Measurements from ENCODE around the gene ALOX15. TPM values are rescaled to one million over a fixed set of nuclear protein-coding genes. Genes with fewer than 3 reads are reported as not detected.

Gene ALOX15
- total RNA-seq, 2 donors from 2014 or later = not detected

- Mint-ChIP-seq H3K4me3 (no peak overlapping the region), H3K9me3 (no peaks in the 10 kb centered on the region), H3K4me1 (peaks cover 7% of the 10 kb centered on the region), H3K27me3 (ENCODE audit: insufficient read depth) (no peaks in the 10 kb centered on the region), H3K27ac (no peak overlapping the region), H3K36me3 (ENCODE audit: low read depth) (no peaks in the 10 kb centered on the region)
- DNase-seq = peak; percentile 44
- no peak overlapping the region for H3K9ac ChIP-seq (ENCODE audit: extremely low read depth, low read length, poor library complexity, severe bottlenecking)
- WGBS, 2 experiments (ENCODE audit: insufficient coverage in 1 of 2, insufficient read length in 1 of 2) = 92% methylated on average over 17 of the region's 17 CpGs
- H3K4me3 ChIP-seq (ENCODE audit: low read length) = no peak overlapping the region
- H3K27me3 ChIP-seq (ENCODE audit: control insufficient read depth, insufficient read depth, low read length, poor library complexity, severe bottlenecking) = no peaks in the 10 kb centered on the region
- no peak overlapping the region for H3K27ac ChIP-seq (ENCODE audit: low read depth, low read length)
- H3K4me1 ChIP-seq (ENCODE audit: control insufficient read depth, insufficient read depth, low read length) = no peaks in the 10 kb centered on the region
- no peaks in the 10 kb centered on the region for H3K36me3 ChIP-seq (ENCODE audit: control insufficient read depth, insufficient read depth, low read length)
- TF ChIP-seq, protein P1, sequence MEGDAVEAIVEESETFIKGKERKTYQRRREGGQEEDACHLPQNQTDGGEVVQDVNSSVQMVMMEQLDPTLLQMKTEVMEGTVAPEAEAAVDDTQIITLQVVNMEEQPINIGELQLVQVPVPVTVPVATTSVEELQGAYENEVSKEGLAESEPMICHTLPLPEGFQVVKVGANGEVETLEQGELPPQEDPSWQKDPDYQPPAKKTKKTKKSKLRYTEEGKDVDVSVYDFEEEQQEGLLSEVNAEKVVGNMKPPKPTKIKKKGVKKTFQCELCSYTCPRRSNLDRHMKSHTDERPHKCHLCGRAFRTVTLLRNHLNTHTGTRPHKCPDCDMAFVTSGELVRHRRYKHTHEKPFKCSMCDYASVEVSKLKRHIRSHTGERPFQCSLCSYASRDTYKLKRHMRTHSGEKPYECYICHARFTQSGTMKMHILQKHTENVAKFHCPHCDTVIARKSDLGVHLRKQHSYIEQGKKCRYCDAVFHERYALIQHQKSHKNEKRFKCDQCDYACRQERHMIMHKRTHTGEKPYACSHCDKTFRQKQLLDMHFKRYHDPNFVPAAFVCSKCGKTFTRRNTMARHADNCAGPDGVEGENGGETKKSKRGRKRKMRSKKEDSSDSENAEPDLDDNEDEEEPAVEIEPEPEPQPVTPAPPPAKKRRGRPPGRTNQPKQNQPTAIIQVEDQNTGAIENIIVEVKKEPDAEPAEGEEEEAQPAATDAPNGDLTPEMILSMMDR (conservative IDR thresholded peaks at IDR 0.05) = no peak
- no peaks in the 10 kb centered on the region for H3K9me3 ChIP-seq (ENCODE audit: control insufficient read depth, low read length)
Measured at GRCh38 chr17:4617090-4617489, 24.4 kb downstream of the ALOX15 start.

GRCh38 chr17:4616476-4616875 is 25.0 kb downstream of the ALOX15 start:
- Histone ChIP-seq H3K27ac (ENCODE audit: low read depth, low read length) (no peak overlapping the region), H3K36me3 (ENCODE audit: control insufficient read depth, insufficient read depth, low read length) (no peaks in the 10 kb centered on the region), H3K27me3 (ENCODE audit: control insufficient read depth, insufficient read depth, low read length, poor library complexity, severe bottlenecking) (no peaks in the 10 kb centered on the region), H3K4me1 (ENCODE audit: control insufficient read depth, insufficient read depth, low read length) (no peaks in the 10 kb centered on the region), H3K9ac (ENCODE audit: extremely low read depth, low read length, poor library complexity, severe bottlenecking) (no peak overlapping the region), H3K4me3 (ENCODE audit: low read length) (no peak overlapping the region), H3K9me3 (ENCODE audit: control insufficient read depth, low read length) (no peaks in the 10 kb centered on the region)
- Mint-ChIP-seq H3K9me3 (no peaks in the 10 kb centered on the region), H3K36me3 (ENCODE audit: low read depth) (no peaks in the 10 kb centered on the region), H3K4me3 (no peak overlapping the region), H3K27ac (no peak overlapping the region), H3K4me1 (peaks cover 7% of the 10 kb centered on the region), H3K27me3 (ENCODE audit: insufficient read depth) (no peaks in the 10 kb centered on the region)
- TF ChIP-seq, protein P1 (conservative IDR thresholded peaks at IDR 0.05) = no peak
- no peak for DNase-seq
- WGBS, 2 experiments (ENCODE audit: insufficient coverage in 1 of 2, insufficient read length in 1 of 2) = 83 to 92% methylated on average over 5 to 9 of the region's 9 CpGs

DNA sequence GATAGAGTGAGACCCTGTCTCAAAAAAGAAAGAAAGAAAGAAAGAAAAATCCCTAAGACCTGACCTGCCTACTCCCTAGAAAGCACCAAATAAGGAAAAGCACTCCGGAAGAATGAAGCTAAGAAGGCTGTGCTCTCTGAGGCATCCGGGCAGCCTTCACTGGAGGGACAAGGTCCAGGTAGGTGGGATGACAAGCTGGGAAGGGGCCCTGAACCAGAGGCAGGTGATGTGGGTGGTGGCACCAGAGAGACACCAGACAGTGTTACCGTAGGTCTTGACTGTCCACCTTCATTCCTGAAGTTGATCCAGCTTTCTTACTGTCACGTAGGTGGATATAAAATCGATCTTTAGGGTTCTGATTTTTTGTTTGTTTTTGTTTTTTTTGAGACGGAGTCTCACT is 30.8 kb downstream of the ALOX15 start:
- H3K4me1 Mint-ChIP-seq = peaks cover 27% of the 10 kb centered on the region
- Histone ChIP-seq H3K9ac (ENCODE audit: extremely low read depth, low read length, poor library complexity, severe bottlenecking) (no peak overlapping the region), H3K27me3 (ENCODE audit: control insufficient read depth, insufficient read depth, low read length, poor library complexity, severe bottlenecking) (no peaks in the 10 kb centered on the region), H3K9me3 (ENCODE audit: control insufficient read depth, low read length) (no peaks in the 10 kb centered on the region), H3K4me1 (ENCODE audit: control insufficient read depth, insufficient read depth, low read length) (no peaks in the 10 kb centered on the region), H3K27ac (ENCODE audit: low read depth, low read length) (no peak overlapping the region), H3K4me3 (ENCODE audit: low read length) (no peak overlapping the region), H3K36me3 (ENCODE audit: control insufficient read depth, insufficient read depth, low read length) (no peaks in the 10 kb centered on the region)
- WGBS, 2 experiments (ENCODE audit: insufficient coverage in 1 of 2, insufficient read length in 1 of 2) = 84 to 90% methylated on average over 5 to 6 of the region's 6 CpGs
- no peaks in the 10 kb centered on the region for H3K27me3 Mint-ChIP-seq (ENCODE audit: insufficient read depth)
- TF ChIP-seq, protein P1 (conservative IDR thresholded peaks at IDR 0.05) = no peak
- no peak overlapping the region for H3K4me3 Mint-ChIP-seq
- DNase-seq = no peak
- H3K36me3 Mint-ChIP-seq (ENCODE audit: low read depth) = no peaks in the 10 kb centered on the region
- no peaks in the 10 kb centered on the region for H3K9me3 Mint-ChIP-seq
- H3K27ac Mint-ChIP-seq = no peak overlapping the region

Measured in endodermal cell (in vitro differentiated cells).